GM19372 (cell line): ENCODE results near the gene ELMO1.

Experiments used
- ATAC-seq: cut with Tn5 transposase; IDR thresholded peaks from one replicate; pipeline ENCODE4 v1.9.1; 2021; ENCODE audit warnings: mild to moderate bottlenecking, low read depth, moderate library complexity; ENCODE audit not compliant: unreplicated experiment

The ELMO1 gene

GRCh38 chr7:37377231-37377630 is 71.4 kb downstream of the ELMO1 start:
- no peak for ATAC-seq

GRCh38 chr7:37376386-37376785 is 72.3 kb downstream of the ELMO1 start:
- no peak for ATAC-seq

- ATAC-seq, result no peak
Measured at GRCh38 chr7:37372750-37373149, 75.9 kb downstream of the ELMO1 start.

- no peak for ATAC-seq
Measured at GRCh38 chr7:37371755-37372154, 76.9 kb downstream of the ELMO1 start.

- no peak for ATAC-seq
Measured at GRCh38 chr7:37369906-37370305, 78.8 kb downstream of the ELMO1 start.

- ATAC-seq, result no peak
Measured at GRCh38 chr7:37368540-37368939, 80.1 kb downstream of the ELMO1 start.

GRCh38 chr7:37367010-37367409 is 81.7 kb downstream of the ELMO1 start:
- no peak for ATAC-seq

- ATAC-seq, result no peak
Measured at GRCh38 chr7:37366445-37366844, 82.2 kb downstream of the ELMO1 start.

- ATAC-seq, result no peak
Measured at GRCh38 chr7:37365405-37365804, 83.3 kb downstream of the ELMO1 start.

- no peak for ATAC-seq
Measured at GRCh38 chr7:37364856-37365255, 83.8 kb downstream of the ELMO1 start.

GRCh38 chr7:37363536-37364491 is 84.8 kb downstream of the ELMO1 start:
- no peak for ATAC-seq

- ATAC-seq, result no peak
Measured at GRCh38 chr7:37362802-37363201, 85.9 kb downstream of the ELMO1 start.

- no peak for ATAC-seq
Measured at GRCh38 chr7:37360484-37360883, 88.2 kb downstream of the ELMO1 start.

GRCh38 chr7:37359662-37360444 is 88.8 kb downstream of the ELMO1 start:
- ATAC-seq, result no peak

- ATAC-seq, result no peak
Measured at GRCh38 chr7:37359180-37359579, 89.5 kb downstream of the ELMO1 start.

GRCh38 chr7:37357637-37357996 is 91.0 kb downstream of the ELMO1 start:
- ATAC-seq, result no peak

- no peak for ATAC-seq
Measured at GRCh38 chr7:37356911-37357636, 91.6 kb downstream of the ELMO1 start.

- ATAC-seq, result no peak
Measured at GRCh38 chr7:37354656-37355131, 94.0 kb downstream of the ELMO1 start.

- no peak for ATAC-seq
Measured at GRCh38 chr7:37353949-37354655, 94.6 kb downstream of the ELMO1 start.
